ENCODE data around the gene CHMP4B. TPM values are rescaled to one million over a fixed set of nuclear protein-coding genes. Genes with fewer than 3 reads are reported as not detected.

The CHMP4B gene
- total RNA-seq, 1 donor from 2014 or later: 108 TPM

- no peak for ATAC-seq
- intact Hi-C loops (cut with DNase I): no loop called here
- no peak for DNase-seq (ENCODE audit: missing footprints)
Observed at GRCh38 chr20:33830371-33830770, 19.2 kb downstream of the CHMP4B start.

GRCh38 chr20:33832103-33832804 is 21.1 kb downstream of the CHMP4B start:
- ATAC-seq (no peak), DNase-seq (ENCODE audit: missing footprints) (no peak)
- intact Hi-C loops (cut with DNase I): no loop called here

- no peak for DNase-seq (ENCODE audit: missing footprints)
- intact Hi-C loops (cut with DNase I): no loop called here
- peak; percentile 8 for ATAC-seq
Observed at GRCh38 chr20:33833333-33833732, 22.2 kb downstream of the CHMP4B start.

- ATAC-seq: no peak
- DNase-seq (ENCODE audit: missing footprints): no peak
- intact Hi-C loops (cut with DNase I): loop anchor here (5.0 kb wide), 1 partner anchor 103 kb away; the partner anchor contains the start of gene ZNF341
Observed at GRCh38 chr20:33835615-33836172, 24.5 kb downstream of the CHMP4B start.

- ATAC-seq (no peak), DNase-seq (ENCODE audit: missing footprints) (no peak)
Observed at GRCh38 chr20:33836277-33836676, 25.1 kb downstream of the CHMP4B start.

GRCh38 chr20:33837096-33837830 is 26.1 kb downstream of the CHMP4B start:
- no peak for DNase-seq (ENCODE audit: missing footprints)
- intact Hi-C loops (cut with DNase I): loop anchor here (5.0 kb wide), 1 partner anchor 105 kb away; the partner anchor contains the start of gene ZNF341
- ATAC-seq: no peak

More at GRCh38 chr20:33836277-33836676, 25.1 kb downstream of the CHMP4B start:
- intact Hi-C loops (cut with DNase I): loop anchor here (5.0 kb wide), 1 partner anchor 104 kb away; the partner anchor contains the start of gene ZNF341

- intact Hi-C loops (cut with DNase I): loop anchor here (5.0 kb wide), 1 partner anchor 106 kb away; the partner anchor contains the start of gene ZNF341
- DNase-seq (ENCODE audit: missing footprints) (no peak), ATAC-seq (no peak)
Observed at GRCh38 chr20:33838035-33838864, 27.1 kb downstream of the CHMP4B start.

- ATAC-seq (peak; percentile 74), DNase-seq (ENCODE audit: missing footprints) (no peak)
- intact Hi-C loops (cut with DNase I): loop anchor here (5.0 kb wide), 1 partner anchor 107 kb away; the partner anchor contains the start of gene ZNF341
Observed at GRCh38 chr20:33839591-33839990, 28.4 kb downstream of the CHMP4B start.

GRCh38 chr20:33840160-33840559 is 29.0 kb downstream of the CHMP4B start:
- intact Hi-C loops (cut with DNase I): no loop called here
- DNase-seq (ENCODE audit: missing footprints): no peak
- ATAC-seq: no peak

- ATAC-seq: no peak
- intact Hi-C loops (cut with DNase I): no loop called here
Observed at GRCh38 chr20:33840759-33841435, 29.7 kb downstream of the CHMP4B start.

GRCh38 chr20:33841436-33841799 is 30.3 kb downstream of the CHMP4B start:
- DNase-seq (ENCODE audit: missing footprints) (no peak), ATAC-seq (no peak)
- intact Hi-C loops (cut with DNase I): no loop called here

More at GRCh38 chr20:33840759-33841435, 29.7 kb downstream of the CHMP4B start:
- no peak for DNase-seq (ENCODE audit: missing footprints)

- DNase-seq (ENCODE audit: missing footprints) (no peak), ATAC-seq (no peak)
- intact Hi-C loops (cut with DNase I): no loop called here
Observed at GRCh38 chr20:33842346-33842745, 31.2 kb downstream of the CHMP4B start.

GRCh38 chr20:33843050-33843449 is 31.9 kb downstream of the CHMP4B start:
- ATAC-seq (no peak), DNase-seq (ENCODE audit: missing footprints) (no peak)
- intact Hi-C loops (cut with DNase I): no loop called here

GRCh38 chr20:33843854-33844253 is 32.7 kb downstream of the CHMP4B start:
- DNase-seq (ENCODE audit: missing footprints) (no peak), ATAC-seq (no peak)
- intact Hi-C loops (cut with DNase I): no loop called here

GRCh38 chr20:33846291-33846935 is 35.3 kb downstream of the CHMP4B start:
- DNase-seq (ENCODE audit: missing footprints): no peak
- intact Hi-C loops (cut with DNase I): no loop called here
- ATAC-seq: peak; percentile 53

GRCh38 chr20:33847006-33847405 is 35.9 kb downstream of the CHMP4B start:
- no peak for ATAC-seq
- intact Hi-C loops (cut with DNase I): no loop called here
- DNase-seq (ENCODE audit: missing footprints): no peak

GRCh38 chr20:33848391-33848790 is 37.2 kb downstream of the CHMP4B start:
- intact Hi-C loops (cut with DNase I): no loop called here
- no peak for ATAC-seq
- DNase-seq (ENCODE audit: missing footprints): no peak

GRCh38 chr20:33850159-33850558 is 39.0 kb downstream of the CHMP4B start:
- ATAC-seq: no peak
- intact Hi-C loops (cut with DNase I): no loop called here
- no peak for DNase-seq (ENCODE audit: missing footprints)

Measured in Right ventricle myocardium inferior (tissue), 1 donor.